A549 treated with CORT108297 at 1 μM for 4 hours (cell line): Measurements from ENCODE around the gene GNPTAB. TPM values are rescaled to one million over a fixed set of nuclear protein-coding genes. Genes with fewer than 3 reads are reported as not detected.

Experiments used
- total RNA-seq: library from RNA; stranded (reverse); fragments of 200-300 nt; extraction: Qiagen RNA extraction; gene quantifications from 5 replicates; pipeline ENCODE4 v1.2.3, GENCODE V29; 2022

Gene GNPTAB
- 11.7 to 15.9 TPM (median 14.0 TPM) in 5 replicates for total RNA-seq

GRCh38 chr12:101830367-101831325 lies at the start of gene GNPTAB:
Gene GNPTAB, minus strand, starts transcription at chr12:101830959. Its CDS starts 284 bp downstream, at chr12:101830675.

GRCh38 chr12:101876861-101877805 lies 46.4 kb upstream of the GNPTAB start, which contains the start of gene DRAM1:
Gene DRAM1, plus strand, starts transcription at chr12:101877580. Its CDS starts 210 bp downstream, at chr12:101877790.

GRCh38 chr12:101738920-101739665 lies 91.7 kb downstream of the GNPTAB start, which contains the start of gene SYCP3:
Gene SYCP3, minus strand, starts transcription at chr12:101739462. Its CDS starts 1,527 bp downstream, at chr12:101737935.

GRCh38 chr12:101697197-101697929 lies 133.4 kb downstream of the GNPTAB start, which contains the start of gene CHPT1:
Gene CHPT1, plus strand, starts transcription at chr12:101697640. Its CDS starts 222 bp downstream, at chr12:101697862.

Other genes with a start within 250 kb of the GNPTAB start
- 0.05 TPM in 1 of 5 replicates, not detected in the others for gene MYBPC1, start 236.0 kb downstream of the GNPTAB start, total RNA-seq
- gene CHPT1, start 133.3 kb downstream of the GNPTAB start, total RNA-seq, result 48.8 to 71.4 TPM (median 68.9 TPM) in 5 replicates
- gene SYCP3, start 91.5 kb downstream of the GNPTAB start, total RNA-seq, result 0.13 TPM in 1 of 5 replicates, not detected in the others
- 20.6 to 27.4 TPM (median 24.8 TPM) in 5 replicates for gene DRAM1, start 46.6 kb upstream of the GNPTAB start, total RNA-seq
- gene WASHC3, start 231.0 kb upstream of the GNPTAB start, total RNA-seq, result 28.9 to 37.4 TPM (median 31.3 TPM) in 5 replicates